SJCRH30 (cell line): Measurements from ENCODE around the gene NINJ2. TPM values are rescaled to one million over a fixed set of nuclear protein-coding genes. Genes with fewer than 3 reads are reported as not detected.
"Not testable (repeated sequence)": the region's sequence is repeated elsewhere in the genome, so short reads cannot be mapped to it uniquely, and the experiment has no call there.

Experiments
- DNase-seq, 2 experiments: peaks; one replicate each; pipeline ENCODE4 v3.0.0-alpha.2; 2015 to 2020
- H3K27ac ChIP-seq: fragments of 250-450 bp; sonication (Bioruptor Pico); 2 replicates; pipeline ENCODE4 v1.5.1; 2020; ENCODE audit warnings: mild to moderate bottlenecking, moderate library complexity
- H3K27me3 ChIP-seq: fragments of 250-450 bp; sonication (Bioruptor Pico); 2 replicates; pipeline ENCODE4 v1.5.1; 2020; ENCODE audit warnings: mild to moderate bottlenecking, moderate library complexity
- H3K36me3 ChIP-seq: fragments of 250-450 bp; sonication (Bioruptor Pico); 2 replicates; pipeline ENCODE4 v1.5.1; 2020; ENCODE audit warnings: mild to moderate bottlenecking, moderate library complexity
- H3K4me1 ChIP-seq: fragments of 250-450 bp; sonication (Bioruptor Pico); 2 replicates; pipeline ENCODE4 v1.5.1; 2020; ENCODE audit warnings: mild to moderate bottlenecking, moderate library complexity
- H3K4me3 ChIP-seq: fragments of 250-450 bp; sonication (Bioruptor Pico); 2 replicates; pipeline ENCODE4 v1.5.1; 2020; ENCODE audit warnings: mild to moderate bottlenecking, moderate library complexity
- H3K9me3 ChIP-seq: fragments of 250-450 bp; sonication (Bioruptor Pico); replicated peaks from 2 replicates; pipeline ENCODE4 v1.5.1; 2020; ENCODE audit warnings: mild to moderate bottlenecking, moderate library complexity
- total RNA-seq: library from RNA; depleted of rRNA; stranded (reverse); fragments of >200 nt; shearing (Covaris generic); gene quantifications from 2 replicates; pipeline ENCODE4 v1.2.3, GENCODE V29; 2014

Gene NINJ2
- total RNA-seq, 1 experiment from 2014 or later: 0.24 TPM

DNA sequence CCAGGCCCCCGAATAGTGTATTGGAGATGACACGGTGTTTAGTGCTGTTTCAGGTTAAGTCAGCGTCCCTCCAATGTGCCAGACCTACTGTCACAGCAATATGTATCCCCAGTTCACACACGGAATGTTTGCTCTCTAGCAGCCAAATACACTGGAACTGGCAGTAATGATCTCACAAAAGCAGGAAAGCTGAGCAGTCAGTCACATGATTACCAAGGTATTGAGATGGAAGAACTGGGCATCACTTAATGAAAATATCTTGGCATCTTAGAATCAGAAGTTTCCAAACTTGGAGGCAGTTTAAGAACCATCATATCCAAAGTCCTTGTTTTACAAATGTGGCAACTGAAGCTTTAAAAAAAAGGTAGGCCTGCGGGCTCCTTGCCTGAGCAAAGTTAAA is 23.3 kb downstream of the NINJ2 start:
- Histone ChIP-seq H3K9me3 (no peaks in the 10 kb centered on the region), H3K4me1 (no peaks in the 10 kb centered on the region), H3K4me3 (no peak overlapping the region), H3K27ac (no peak overlapping the region), H3K36me3 (no peaks in the 10 kb centered on the region), H3K27me3 (no peaks in the 10 kb centered on the region)
- no peak for DNase-seq

DNA sequence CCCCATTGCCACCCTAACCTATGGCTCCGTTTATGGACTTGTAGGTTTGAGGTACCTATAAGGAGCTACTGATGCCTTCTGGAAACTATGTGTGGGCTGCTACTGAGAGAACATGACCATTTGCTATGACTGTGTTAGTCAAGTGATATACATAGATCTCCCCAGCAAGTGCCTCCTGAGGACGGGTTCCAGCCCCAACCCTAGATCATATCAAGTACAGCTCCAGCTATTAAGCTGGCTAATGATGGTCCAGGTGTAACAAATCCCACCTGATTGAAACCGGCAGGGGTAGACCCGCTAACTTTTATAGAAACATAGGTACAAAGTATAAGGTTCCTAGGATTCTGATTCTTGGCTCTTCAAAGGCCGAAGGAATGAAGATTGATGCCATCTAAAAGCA is 23.7 kb downstream of the NINJ2 start:
- Histone ChIP-seq H3K4me3 (no peak overlapping the region), H3K27me3 (no peaks in the 10 kb centered on the region), H3K36me3 (no peaks in the 10 kb centered on the region), H3K27ac (no peak overlapping the region), H3K9me3 (no peaks in the 10 kb centered on the region), H3K4me1 (no peaks in the 10 kb centered on the region)
- DNase-seq: no peak

DNA sequence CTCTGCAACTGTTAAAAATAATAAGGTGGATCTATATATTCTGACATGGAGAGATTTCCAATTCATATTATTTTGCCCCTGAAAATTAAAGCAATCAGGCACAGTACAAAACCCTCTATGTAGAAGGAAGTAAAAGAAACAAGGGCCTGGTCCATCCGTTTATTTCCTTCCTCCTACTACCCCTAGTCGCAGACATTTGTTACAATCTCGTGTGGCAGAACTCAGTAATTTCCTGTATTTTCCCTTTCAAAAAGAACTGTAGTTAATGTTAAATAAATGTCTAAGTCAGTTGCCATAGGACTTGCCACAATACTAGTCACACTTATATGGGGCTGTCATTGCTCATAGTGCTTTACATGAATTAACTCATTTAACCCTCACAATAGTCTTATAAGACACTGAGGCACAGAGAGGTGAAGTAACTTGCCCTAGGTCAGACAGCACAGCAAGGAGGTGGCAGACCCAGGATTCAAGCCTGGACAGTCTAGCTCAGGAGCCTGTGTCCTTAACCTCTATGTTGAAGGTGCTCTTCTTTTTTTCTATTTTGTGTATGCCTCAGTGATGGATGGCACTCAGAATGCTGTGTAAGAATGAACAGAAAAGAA is 24.2 kb downstream of the NINJ2 start:
- no peak for DNase-seq
- no peaks in the 10 kb centered on the region for H3K36me3 ChIP-seq
- H3K9me3 ChIP-seq: no peaks in the 10 kb centered on the region
- H3K4me1 ChIP-seq: no peaks in the 10 kb centered on the region
- no peaks in the 10 kb centered on the region for H3K27me3 ChIP-seq
- H3K4me3 ChIP-seq: no peak overlapping the region
- H3K27ac ChIP-seq: no peak overlapping the region

DNA sequence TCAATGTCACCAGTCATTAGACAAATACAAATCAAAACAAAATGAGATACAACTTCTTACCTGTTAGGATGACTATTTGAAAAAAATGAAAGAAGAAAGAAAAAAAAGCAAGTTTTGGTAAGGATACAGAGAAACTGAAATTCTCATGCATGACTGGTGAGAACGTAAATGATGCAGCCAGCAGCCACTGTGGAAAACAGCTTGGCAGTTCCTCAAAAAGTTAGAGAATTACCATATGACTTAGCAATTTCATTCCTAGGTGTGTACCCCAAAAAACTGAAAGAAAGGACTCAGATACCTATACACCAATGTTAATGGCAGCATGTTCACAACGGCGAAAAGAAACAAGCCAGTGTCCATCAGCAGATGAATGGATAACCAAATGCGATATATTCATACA is 26.6 kb downstream of the NINJ2 start:
- Histone ChIP-seq H3K36me3 (no peaks in the 10 kb centered on the region), H3K4me1 (peaks cover 12% of the 10 kb centered on the region), H3K9me3 (no peaks in the 10 kb centered on the region), H3K4me3 (no peak overlapping the region), H3K27ac (no peak overlapping the region), H3K27me3 (no peaks in the 10 kb centered on the region)
- no peak for DNase-seq

- no peaks in the 10 kb centered on the region for H3K27me3 ChIP-seq
- H3K4me1 ChIP-seq: peaks cover 15% of the 10 kb centered on the region
- DNase-seq: no peak
- no peaks in the 10 kb centered on the region for H3K9me3 ChIP-seq
- no peak overlapping the region for H3K4me3 ChIP-seq
- H3K36me3 ChIP-seq: no peaks in the 10 kb centered on the region
- no peak overlapping the region for H3K27ac ChIP-seq
Observed at GRCh38 chr12:633731-634130, 29.5 kb downstream of the NINJ2 start.

DNA sequence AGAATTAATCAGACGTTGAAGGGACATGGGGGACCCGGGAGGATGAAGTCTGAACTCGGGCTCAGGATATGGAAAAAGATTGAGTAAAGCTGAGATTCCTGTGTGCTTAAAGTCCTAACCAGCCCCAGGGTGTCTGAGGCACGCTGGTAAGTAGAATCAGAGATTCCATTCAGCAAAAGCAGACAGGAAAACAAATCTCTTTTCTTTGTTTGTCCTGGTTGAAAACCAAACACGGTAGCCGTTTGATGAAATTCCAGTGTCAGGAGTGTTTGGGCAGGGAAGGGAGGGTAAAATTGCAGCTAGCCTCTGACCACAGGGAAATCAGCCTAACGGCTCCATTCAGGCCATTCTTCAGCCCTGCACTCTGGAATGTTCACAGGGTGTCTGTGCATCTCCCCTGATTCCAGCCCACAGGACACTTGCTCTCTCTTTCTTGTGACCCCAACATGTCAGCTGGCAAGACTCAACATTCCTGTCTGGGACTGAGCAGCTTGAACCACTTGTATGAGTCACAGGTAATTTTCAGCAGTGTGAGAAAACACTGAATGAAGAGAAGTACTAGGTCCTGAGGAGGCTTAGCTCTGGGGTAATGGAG is 31.0 kb downstream of the NINJ2 start:
- peak; percentile 63 to 67 for DNase-seq
- Histone ChIP-seq H3K4me1 (peaks cover 15% of the 10 kb centered on the region), H3K27ac (peak overlapping the region; percentile 68), H3K36me3 (no peaks in the 10 kb centered on the region), H3K9me3 (no peaks in the 10 kb centered on the region), H3K4me3 (peak overlapping the region; percentile 29), H3K27me3 (no peaks in the 10 kb centered on the region)

GRCh38 chr12:630656-631632 is 32.3 kb downstream of the NINJ2 start:
- Histone ChIP-seq H3K9me3 (no peaks in the 10 kb centered on the region), H3K4me1 (peaks cover 15% of the 10 kb centered on the region), H3K27me3 (no peaks in the 10 kb centered on the region), H3K36me3 (no peaks in the 10 kb centered on the region), H3K4me3 (no peak overlapping the region), H3K27ac (peak overlapping the region; percentile 68; the same call in 1 of the 2 replicates)
- no peak for DNase-seq

- H3K9me3 ChIP-seq, H3K36me3 ChIP-seq, H3K27me3 ChIP-seq, DNase-seq, H3K4me3 ChIP-seq, H3K27ac ChIP-seq: not testable (repeated sequence)
- H3K4me1 ChIP-seq: peaks cover 15% of the 10 kb centered on the region
Observed at GRCh38 chr12:628742-629078, 34.5 kb downstream of the NINJ2 start.

DNA sequence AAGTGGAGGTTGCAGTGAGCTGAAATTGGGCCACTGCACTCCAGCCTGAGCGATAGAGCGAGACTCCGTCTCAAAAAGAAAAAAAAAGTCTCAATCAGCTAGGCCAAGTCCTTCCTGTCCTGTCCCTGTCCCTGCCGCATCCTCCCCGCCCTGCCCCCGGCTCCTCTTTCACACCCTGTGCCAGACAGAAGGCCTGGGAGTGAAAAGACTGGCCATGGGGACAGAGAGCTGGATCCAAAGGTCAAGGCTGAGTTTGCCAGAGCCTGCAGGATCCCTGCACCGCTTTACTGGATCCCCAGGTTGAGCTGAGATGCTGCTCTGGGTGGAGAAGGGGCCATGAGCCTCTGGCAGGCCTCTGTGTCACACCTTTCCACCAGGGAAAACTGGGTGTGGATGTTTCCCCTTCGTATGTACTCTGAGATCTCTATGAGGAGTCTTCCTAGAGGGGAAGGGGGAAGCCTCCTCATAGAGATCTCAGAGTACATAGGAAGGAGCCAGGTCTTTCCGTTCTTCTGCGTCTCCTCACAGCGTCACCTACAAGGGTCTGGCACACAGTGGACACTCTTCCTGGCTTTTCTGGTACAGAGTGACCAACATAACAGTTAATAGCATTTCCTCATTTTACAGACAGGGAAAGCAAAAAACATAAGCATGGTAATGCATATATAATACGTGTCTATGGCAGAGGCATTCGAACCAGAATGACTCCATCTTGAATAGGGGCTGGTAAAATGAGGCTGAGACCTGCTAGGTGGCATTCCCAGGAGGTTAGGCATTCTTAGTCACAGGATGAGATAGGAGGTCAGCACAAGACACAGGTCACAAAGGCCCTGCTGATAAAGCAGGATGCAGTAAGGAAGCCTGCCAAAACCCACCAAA is 35.1 kb downstream of the NINJ2 start:
- Histone ChIP-seq H3K4me3 (no peak overlapping the region), H3K27me3 (no peaks in the 10 kb centered on the region), H3K9me3 (no peaks in the 10 kb centered on the region), H3K27ac (no peak overlapping the region), H3K4me1 (peaks cover 15% of the 10 kb centered on the region), H3K36me3 (no peaks in the 10 kb centered on the region)
- DNase-seq: no peak

DNA sequence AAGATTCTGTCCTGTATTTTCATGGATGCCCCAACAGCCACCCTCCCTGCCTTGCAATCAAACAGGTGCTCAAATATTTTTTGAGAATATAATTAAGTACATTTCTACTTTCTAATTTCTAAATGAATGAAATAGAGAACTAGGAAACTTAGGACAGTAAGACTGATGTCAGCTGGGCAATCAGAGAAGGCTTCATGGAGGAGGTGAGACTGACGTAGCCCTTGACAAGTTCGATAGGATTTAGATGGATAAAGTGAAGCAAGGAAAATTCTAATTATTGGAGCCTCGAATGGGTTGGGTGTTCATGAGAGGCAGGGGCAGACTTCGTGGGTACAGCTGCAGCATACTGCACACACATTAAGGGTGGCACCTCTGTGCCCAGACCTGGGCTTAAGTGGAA is 36.0 kb downstream of the NINJ2 start:
- no peaks in the 10 kb centered on the region for H3K27me3 ChIP-seq
- H3K4me3 ChIP-seq: no peak overlapping the region
- DNase-seq: no peak
- peaks cover 9% of the 10 kb centered on the region for H3K4me1 ChIP-seq
- no peaks in the 10 kb centered on the region for H3K36me3 ChIP-seq
- H3K27ac ChIP-seq: no peak overlapping the region
- no peaks in the 10 kb centered on the region for H3K9me3 ChIP-seq

GRCh38 chr12:625998-626397 is 37.2 kb downstream of the NINJ2 start:
- Histone ChIP-seq H3K4me3 (no peak overlapping the region), H3K9me3 (no peaks in the 10 kb centered on the region), H3K36me3 (no peaks in the 10 kb centered on the region), H3K4me1 (no peaks in the 10 kb centered on the region), H3K27me3 (no peaks in the 10 kb centered on the region), H3K27ac (no peak overlapping the region)
- no peak for DNase-seq

DNA sequence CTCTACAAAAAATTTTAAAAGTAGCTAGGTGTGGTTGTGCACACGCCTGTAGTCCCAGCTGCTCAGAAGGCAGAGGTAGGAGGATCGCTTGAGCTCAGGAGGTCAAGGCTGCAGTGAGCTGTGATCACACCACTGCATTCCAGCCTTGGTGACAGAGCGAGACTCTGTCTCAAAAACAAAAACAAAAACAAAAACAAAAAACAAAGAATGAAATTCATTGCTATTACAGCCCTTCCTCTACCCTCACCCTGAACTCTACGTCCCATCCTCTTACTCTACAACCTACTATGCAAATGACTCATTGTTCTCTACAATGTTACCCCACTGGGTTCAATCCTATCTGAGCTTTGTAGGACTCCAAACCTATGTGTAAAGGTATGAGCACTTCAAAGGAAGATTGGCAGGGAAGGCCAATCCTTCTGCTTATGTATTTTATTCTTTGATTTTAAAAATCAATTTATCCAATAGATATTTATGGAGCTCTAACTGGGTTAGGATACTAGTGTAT is 39.3 kb downstream of the NINJ2 start:
- H3K27me3 ChIP-seq: no peaks in the 10 kb centered on the region

GRCh38 chr12:623172-623864 is 39.9 kb downstream of the NINJ2 start:
- Histone ChIP-seq H3K27ac (no peak overlapping the region), H3K36me3 (no peaks in the 10 kb centered on the region), H3K9me3 (no peaks in the 10 kb centered on the region), H3K27me3 (no peaks in the 10 kb centered on the region), H3K4me3 (no peak overlapping the region), H3K4me1 (no peaks in the 10 kb centered on the region)
- no peak for DNase-seq

More for the DNA sequence above, 39.3 kb downstream of the NINJ2 start:
- no peak overlapping the region for H3K27ac ChIP-seq
- DNase-seq: no peak
- H3K9me3 ChIP-seq: no peaks in the 10 kb centered on the region
- H3K36me3 ChIP-seq: no peaks in the 10 kb centered on the region
- no peak overlapping the region for H3K4me3 ChIP-seq
- no peaks in the 10 kb centered on the region for H3K4me1 ChIP-seq

- H3K27ac ChIP-seq: no peak overlapping the region
- H3K27me3 ChIP-seq: no peaks in the 10 kb centered on the region
- no peaks in the 10 kb centered on the region for H3K36me3 ChIP-seq
- DNase-seq: peak in 1 of 2 experiments; percentile 24
- no peaks in the 10 kb centered on the region for H3K9me3 ChIP-seq
- H3K4me3 ChIP-seq: peak overlapping the region; percentile 26; the same call in 1 of the 2 replicates
- peaks cover 2% of the 10 kb centered on the region; the same call in 1 of the 2 replicates for H3K4me1 ChIP-seq
Observed at GRCh38 chr12:622416-622815, 40.8 kb downstream of the NINJ2 start.
